HL-60 (cell line): ENCODE data around the gene PHLPP1.

Experiments used
- CTCF ChIP-seq: IDR thresholded peaks from one replicate; pipeline ENCODE4 v1.5.1; 2011; ENCODE audit warnings: low read length, control low read depth, inconsistent platforms; ENCODE audit not compliant: insufficient read depth
- POLR2AphosphoS5 ChIP-seq: IDR thresholded peaks from 2 replicates; pipeline ENCODE4 v1.6.1; 2012; ENCODE audit warnings: low read depth

DNA sequence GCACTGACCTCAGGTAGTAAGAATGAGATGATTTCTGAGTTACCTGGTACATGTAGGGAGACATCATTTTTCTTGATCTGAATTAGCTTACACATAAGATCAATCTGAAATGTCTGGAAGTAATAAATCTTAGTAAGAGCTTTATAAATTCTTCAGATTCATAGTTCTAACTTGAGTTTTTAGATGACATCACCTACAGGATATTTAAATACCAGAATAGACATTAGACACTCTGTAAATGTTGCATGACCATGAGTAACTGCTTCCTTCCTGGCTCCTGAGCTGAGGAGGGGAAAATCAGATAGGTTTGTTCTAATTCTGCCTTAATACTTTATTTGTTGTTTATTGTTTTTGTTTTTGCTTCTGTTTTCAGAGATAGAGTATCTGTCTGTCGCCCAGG, 181.8 kb downstream of the PHLPP1 start:
- no peak for TF ChIP-seq POLR2AphosphoS5
- no peak for TF ChIP-seq CTCF
